GM18502 (cell line): ENCODE measurements around the gene PCNX2.
"Not testable (repeated sequence)": the region's sequence is repeated elsewhere in the genome, so short reads cannot be mapped to it uniquely, and the experiment has no call there.

ENCODE experiments used
- ATAC-seq: cut with Tn5 transposase; IDR thresholded peaks from one replicate; pipeline ENCODE4 v1.9.1; 2021; ENCODE audit warnings: mild to moderate bottlenecking; ENCODE audit not compliant: unreplicated experiment, poor library complexity

Gene PCNX2

DNA sequence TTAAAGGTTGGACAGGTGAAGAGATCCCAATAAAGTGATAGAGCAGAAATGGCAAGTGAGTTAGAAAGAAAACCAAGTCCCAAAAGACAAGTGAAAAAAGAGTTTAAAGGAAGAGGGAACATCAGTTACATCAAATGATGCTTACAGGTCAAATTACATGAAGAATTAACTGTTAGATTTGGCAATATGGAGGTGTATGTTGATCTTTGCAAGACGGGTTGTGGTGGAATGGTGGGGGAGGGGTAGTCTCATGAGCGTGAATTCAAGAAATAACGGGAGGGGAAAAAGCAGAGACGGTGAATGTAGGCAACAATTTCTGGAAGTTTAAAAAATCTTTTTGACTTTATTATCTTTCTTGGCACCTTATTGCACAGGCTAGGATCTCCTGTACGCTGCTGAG is 268.5 kb downstream of the PCNX2 start:
- ATAC-seq: no peak

DNA sequence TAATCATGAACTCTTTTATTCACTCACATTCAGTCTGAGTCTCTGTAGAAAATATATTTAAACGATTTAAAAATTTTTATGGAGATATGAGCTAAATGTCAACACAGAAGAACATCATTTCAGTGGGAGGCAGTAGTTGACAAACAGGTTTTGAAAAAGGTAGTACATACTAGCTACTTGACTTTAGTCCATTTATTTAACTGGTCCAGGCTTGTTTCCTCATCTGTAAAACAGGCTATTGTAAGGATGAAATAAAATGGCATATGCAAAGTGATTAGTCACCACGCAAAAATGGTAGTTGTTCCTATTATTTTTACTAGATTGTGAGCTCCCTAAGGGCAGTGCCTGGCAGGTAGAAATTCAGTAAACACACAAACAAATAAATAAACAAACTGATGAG is 270.0 kb downstream of the PCNX2 start:
- no peak for ATAC-seq

DNA sequence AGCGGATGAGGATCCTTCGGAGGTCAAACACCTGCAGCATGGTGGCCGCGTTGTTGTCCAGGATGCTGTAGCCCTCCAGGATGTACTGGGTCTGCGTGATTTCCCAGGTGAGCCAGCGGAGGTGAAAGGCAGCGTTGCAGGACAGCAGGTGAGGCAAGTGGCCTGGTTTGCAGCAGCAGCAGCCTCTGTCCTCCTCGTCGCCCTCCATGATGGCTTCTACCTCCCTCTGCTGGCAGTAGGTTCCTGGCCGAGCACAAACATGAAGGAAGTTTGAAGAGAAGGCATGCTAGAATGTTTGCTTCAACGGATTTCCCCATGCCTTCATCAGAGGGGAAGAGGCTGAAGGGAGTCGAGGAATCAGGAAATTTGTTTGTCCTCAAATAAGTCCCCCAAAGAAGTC is 270.4 kb downstream of the PCNX2 start:
- no peak for ATAC-seq

GRCh38 chr1:233024199-233024598 is 271.3 kb downstream of the PCNX2 start:
- ATAC-seq: no peak

DNA sequence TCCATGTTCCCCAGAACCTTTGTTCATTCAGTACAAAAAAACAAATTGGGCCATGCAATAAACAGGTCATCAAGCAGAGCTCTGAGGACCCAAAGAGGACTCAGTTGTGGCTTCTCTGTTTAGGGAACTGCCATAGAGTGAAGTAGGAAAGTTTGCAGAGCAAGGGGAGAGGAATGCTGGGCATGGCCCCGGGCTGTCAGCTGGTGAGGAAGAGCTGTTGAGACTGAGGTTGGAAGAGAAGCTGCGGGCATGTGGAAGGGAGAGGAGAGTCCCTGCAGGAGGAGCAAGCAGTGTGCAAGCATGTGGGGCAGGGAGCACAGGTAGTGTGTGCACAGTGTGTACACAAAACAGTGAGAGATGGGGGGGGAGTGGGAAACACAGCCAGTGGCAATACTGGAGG is 273.3 kb downstream of the PCNX2 start:
- ATAC-seq: no peak

- no peak for ATAC-seq
These were observed 275.1 kb downstream of the PCNX2 start for GRCh38 chr1:233020426-233020825.

- no peak for ATAC-seq
These were observed 275.7 kb downstream of the PCNX2 start for GRCh38 chr1:233019778-233020325.

DNA sequence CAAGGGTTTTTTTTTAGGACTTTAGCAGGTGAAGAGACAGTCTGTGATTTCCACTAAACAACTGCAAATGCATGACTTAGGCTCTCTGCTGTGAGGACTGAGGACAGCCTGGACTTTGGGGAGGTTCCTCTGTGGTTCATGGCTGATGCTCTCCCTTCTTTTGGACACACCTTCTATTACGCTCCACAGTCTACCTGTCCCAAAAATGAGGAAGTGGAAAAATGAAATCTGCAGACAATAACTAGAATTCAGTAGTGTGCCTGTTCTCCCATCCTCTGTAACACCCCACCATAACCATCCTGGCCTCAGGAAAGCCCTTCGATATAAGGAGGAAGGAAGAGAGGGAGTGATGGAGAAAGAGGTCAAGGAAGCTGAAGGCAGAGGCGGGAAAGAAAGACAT is 276.4 kb downstream of the PCNX2 start:
- ATAC-seq: no peak

DNA sequence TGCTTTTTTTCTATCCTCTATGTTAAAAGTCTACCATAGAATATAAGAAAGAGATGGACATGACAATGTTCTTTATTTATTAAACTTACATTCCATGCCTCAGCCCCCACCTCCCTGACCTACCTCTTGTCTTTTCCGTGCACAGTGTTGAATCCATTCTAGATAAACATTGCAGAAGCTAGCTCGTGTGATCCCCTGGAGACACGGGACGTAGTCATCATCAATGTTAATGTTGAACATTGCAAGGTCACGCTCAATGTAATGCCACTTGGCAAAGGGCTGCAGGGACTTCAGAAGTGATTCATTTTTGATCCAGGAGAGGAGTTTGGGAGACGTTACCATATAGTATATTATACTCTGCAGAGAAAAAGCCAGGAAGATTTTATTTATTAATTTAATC is 278.7 kb downstream of the PCNX2 start:
- no peak for ATAC-seq

DNA sequence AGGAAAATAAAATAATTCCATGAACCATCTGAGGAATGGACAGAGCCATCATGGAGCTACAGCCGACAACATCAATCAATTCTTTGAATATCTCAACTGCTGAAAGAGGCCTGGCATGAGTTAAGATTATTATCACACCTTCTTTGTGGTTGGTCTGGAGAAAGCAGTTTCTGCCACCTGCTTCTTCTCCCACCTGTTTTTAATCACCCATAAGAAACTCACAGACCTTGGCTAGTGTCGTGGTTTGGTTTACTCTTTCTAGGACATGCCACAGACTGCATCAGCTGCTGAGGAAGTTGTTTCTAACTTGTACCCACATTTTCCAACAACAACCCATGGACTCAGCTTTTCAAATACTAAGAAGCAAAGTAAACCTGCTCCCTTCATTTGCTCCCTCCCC is 279.6 kb downstream of the PCNX2 start:
- ATAC-seq: no peak

- no peak for ATAC-seq
These were observed 283.5 kb downstream of the PCNX2 start for GRCh38 chr1:233012021-233012420.

DNA sequence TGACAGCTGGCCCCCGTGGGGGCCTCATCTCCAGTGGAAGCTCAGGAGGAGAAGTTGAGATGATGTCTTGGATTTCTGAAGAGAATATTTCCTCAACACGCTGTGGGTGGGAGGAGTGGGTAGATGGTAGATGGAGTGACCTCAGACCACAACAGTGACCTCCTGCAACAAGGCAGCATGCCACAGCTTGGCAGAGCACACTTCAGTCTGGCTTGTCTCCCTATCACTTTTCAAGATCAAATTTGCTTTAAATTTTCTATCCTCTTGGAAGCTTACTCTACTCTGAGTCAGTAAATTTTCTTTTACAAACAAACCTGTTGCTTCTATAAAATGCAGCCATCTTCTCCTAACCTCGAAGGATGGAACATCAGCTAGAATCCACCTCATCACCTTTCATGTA is 285.4 kb downstream of the PCNX2 start:
- ATAC-seq: no peak

DNA sequence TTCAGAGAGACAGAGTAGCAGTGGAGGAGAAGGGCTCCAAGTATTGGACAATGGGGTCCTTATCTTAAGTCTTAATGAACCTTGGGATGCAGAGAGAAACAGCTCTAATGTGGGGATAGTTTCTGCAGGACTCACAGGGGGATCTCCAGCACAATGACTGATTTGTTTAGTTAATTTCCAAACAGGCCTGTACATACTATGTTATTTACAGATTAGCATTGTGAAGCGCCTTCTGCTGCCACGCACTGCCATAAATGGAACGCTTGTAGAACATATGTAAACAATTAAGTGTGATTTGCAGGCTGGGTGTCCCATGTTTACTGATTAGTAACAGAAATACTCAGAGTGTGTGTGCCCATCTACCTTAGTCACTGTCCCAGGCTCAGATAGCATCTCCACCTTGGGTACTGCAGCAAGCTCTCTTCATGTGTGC is 289.0 kb downstream of the PCNX2 start:
- ATAC-seq: no peak

GRCh38 chr1:233006108-233006507 is 289.4 kb downstream of the PCNX2 start:
- no peak for ATAC-seq

DNA sequence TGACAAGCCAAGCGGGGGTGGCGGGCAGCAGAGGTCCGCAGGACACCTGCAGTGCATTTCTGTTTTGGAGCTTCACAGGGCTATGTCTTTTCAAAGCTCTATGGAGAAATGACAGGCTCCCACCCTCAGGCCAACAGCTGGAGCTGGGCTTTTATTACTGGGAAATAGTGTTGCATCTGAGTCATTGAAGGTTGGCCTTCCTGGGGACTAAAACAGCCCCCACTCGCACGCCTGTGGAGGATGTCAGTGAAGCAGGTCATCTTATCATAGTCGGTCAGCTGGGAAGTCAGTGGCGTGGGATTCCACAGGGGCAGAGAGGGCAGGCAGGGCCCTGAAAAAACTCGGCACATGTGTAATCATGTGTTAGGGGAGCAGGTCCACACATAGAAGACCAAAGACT is 289.8 kb downstream of the PCNX2 start:
- ATAC-seq: no peak

GRCh38 chr1:233005156-233005555 is 290.4 kb downstream of the PCNX2 start:
- no peak for ATAC-seq

- ATAC-seq: no peak
These were observed 291.1 kb downstream of the PCNX2 start for GRCh38 chr1:233004451-233004850.

DNA sequence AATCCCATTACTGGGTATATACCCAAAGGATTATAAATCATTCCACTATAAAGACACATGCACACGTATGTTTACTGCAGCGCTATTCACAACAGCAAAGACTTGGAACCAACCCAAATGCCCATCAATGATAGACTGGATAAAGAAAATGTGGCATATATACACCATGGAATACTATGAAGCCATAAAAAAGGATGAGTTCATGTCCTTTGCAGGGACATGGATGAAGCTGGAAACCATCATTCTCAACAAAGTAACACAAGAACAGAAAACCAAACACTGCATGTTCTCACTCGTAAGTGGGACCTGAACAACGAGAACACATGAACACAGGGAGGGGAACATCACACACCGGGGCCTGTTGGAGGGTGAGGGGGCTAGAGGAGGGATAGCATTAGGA is 291.9 kb downstream of the PCNX2 start:
- ATAC-seq: not testable (repeated sequence)

DNA sequence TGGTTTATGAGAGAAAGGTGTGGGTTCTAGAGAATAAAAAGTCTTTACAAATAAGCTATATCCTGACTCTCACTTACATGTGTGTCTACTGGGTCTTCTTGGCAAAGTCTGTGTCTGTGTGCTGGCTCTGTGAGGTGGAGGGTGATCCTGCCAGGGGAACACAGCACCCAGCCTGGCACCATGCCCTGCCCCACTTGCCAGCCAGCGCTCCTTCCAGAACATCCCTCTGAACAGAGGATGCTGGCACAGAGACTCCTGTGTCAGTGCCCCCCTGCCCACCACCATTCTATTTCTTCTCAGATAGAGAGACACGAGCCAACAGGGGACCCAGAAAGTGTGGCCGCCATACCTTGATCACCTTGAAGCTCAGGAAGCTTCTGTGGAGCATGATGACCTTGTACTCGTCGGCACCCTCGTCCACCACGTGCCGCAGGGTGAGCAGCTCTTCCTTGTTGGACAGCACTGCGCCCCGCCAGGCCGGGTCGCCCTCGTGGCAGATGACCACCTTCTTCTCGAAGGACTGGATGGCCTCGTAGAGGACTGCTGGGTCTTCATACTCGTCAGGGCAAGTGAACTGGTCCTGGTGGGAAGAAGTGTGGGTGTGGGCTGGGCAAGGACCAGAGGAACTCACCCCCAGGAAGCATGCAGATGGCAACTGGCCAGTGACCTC is 295.4 kb downstream of the PCNX2 start:
- no peak for ATAC-seq

- ATAC-seq: no peak
These were observed 296.9 kb downstream of the PCNX2 start for GRCh38 chr1:232998646-232999045.

DNA sequence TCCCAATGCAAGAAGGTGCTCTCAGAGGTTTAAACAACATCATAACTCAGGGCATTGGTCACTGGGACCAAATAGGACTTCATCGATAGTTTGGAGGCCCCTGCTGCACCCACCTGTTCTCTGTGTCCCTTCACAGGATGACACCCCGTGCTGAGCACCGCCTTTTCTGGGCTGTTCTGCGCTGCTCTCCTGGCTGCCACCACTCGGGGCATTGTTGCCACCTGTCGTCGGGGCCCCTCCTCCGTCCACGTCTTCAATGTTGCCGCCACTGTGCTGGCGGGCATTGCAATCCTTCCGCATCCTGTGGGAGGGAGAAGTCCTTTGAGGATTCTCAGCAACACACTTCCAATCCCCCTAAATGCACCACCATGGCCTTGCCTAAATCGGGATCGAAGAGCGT is 297.4 kb downstream of the PCNX2 start:
- no peak for ATAC-seq

- ATAC-seq: no peak
These were observed 299.4 kb downstream of the PCNX2 start for GRCh38 chr1:232996143-232996542.
